Measurements from ENCODE around the gene MOXD1.

Gene MOXD1

GRCh38 chr6:132401618-132402285, 477 bp upstream of the MOXD1 start:
- no peak for DNase-seq (ENCODE audit: low read depth in 2 of 2)
- H3K4me3 ChIP-seq (replicated peaks in 1 of 2; ENCODE audit: low read depth in 2 of 2, low read length in 2 of 2): peak overlapping the region; percentile 70 to 94
- TF ChIP-seq, protein P1, sequence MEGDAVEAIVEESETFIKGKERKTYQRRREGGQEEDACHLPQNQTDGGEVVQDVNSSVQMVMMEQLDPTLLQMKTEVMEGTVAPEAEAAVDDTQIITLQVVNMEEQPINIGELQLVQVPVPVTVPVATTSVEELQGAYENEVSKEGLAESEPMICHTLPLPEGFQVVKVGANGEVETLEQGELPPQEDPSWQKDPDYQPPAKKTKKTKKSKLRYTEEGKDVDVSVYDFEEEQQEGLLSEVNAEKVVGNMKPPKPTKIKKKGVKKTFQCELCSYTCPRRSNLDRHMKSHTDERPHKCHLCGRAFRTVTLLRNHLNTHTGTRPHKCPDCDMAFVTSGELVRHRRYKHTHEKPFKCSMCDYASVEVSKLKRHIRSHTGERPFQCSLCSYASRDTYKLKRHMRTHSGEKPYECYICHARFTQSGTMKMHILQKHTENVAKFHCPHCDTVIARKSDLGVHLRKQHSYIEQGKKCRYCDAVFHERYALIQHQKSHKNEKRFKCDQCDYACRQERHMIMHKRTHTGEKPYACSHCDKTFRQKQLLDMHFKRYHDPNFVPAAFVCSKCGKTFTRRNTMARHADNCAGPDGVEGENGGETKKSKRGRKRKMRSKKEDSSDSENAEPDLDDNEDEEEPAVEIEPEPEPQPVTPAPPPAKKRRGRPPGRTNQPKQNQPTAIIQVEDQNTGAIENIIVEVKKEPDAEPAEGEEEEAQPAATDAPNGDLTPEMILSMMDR (IDR thresholded peaks at IDR 0.05; ENCODE audit: low read depth, low read length): no peak

GRCh38 chr6:132400555-132400882, 756 bp downstream of the MOXD1 start:
- DNase-seq (ENCODE audit: low read depth in 2 of 2): peak in 1 of 2 donors; percentile 18
- H3K4me3 ChIP-seq (replicated peaks in 1 of 2; ENCODE audit: low read depth in 2 of 2, low read length in 2 of 2): peak overlapping the region; percentile 70 to 94
- TF ChIP-seq, protein P1 (IDR thresholded peaks at IDR 0.05; ENCODE audit: low read depth, low read length): no peak

GRCh38 chr6:132399376-132400074, 1.8 kb downstream of the MOXD1 start:
- peak overlapping the region in 1 of 2 donors; percentile 94 for H3K4me3 ChIP-seq (replicated peaks in 1 of 2; ENCODE audit: low read depth in 2 of 2, low read length in 2 of 2)
- DNase-seq (ENCODE audit: low read depth in 2 of 2): peak; percentile 24 to 70

GRCh38 chr6:132395015-132395597, 6.2 kb downstream of the MOXD1 start:
- TF ChIP-seq, protein P1 (IDR thresholded peaks at IDR 0.05; ENCODE audit: low read depth, low read length): no peak
- DNase-seq (ENCODE audit: low read depth in 2 of 2): no peak
- no peak overlapping the region for H3K4me3 ChIP-seq (replicated peaks in 1 of 2; ENCODE audit: low read depth in 2 of 2, low read length in 2 of 2)

More at GRCh38 chr6:132399376-132400074, 1.8 kb downstream of the MOXD1 start:
- TF ChIP-seq, protein P1 (IDR thresholded peaks at IDR 0.05; ENCODE audit: low read depth, low read length): no peak

DNA sequence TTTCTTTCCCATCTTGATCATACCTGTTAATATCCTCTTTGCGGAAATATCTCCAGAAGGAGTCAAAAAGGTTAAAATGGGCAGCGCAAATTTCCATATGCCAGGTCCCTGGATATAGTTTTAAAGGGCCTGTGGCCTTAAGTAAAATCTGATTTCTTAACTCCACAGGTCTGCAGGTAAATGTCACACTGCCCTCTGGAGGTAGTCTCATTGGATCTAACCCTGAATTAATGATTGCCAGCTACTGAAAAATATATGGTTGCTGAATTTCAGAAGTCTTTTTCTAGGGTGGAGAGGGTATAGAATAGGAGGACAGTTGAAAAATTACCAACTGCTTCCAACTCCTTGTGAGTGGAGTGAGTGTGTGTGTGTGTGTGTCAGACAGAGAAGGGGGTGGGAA, 8.5 kb downstream of the MOXD1 start:
- TF ChIP-seq, protein P1 (IDR thresholded peaks at IDR 0.05; ENCODE audit: low read depth, low read length): peak; percentile 38
- no peak overlapping the region for H3K4me3 ChIP-seq (replicated peaks in 1 of 2; ENCODE audit: low read depth in 2 of 2, low read length in 2 of 2)
- DNase-seq (ENCODE audit: low read depth in 2 of 2): peak; percentile 34 to 63

DNA sequence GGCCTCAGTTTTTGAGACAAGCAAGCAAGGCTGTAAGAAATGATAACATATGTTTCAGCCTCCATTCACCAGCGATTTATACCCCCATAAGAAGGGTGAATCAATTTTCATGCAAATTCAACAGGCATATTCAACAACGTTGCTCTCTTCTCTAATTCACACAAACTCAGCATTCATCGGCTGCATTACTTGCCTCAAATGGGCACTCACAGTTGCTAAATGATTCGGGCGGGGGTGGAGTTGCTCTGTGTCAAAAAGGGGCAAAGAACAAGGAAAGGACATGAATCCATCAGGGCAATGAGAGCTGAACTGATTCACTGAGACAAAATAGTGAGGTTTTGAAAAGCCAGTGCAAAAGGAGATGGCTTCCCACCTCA, 9.0 kb downstream of the MOXD1 start:
- TF ChIP-seq, protein P1 (IDR thresholded peaks at IDR 0.05; ENCODE audit: low read depth, low read length): no peak
- no peak overlapping the region for H3K4me3 ChIP-seq (replicated peaks in 1 of 2; ENCODE audit: low read depth in 2 of 2, low read length in 2 of 2)
- DNase-seq (ENCODE audit: low read depth in 2 of 2): no peak
